HG02885 (cell line): ENCODE measurements around the gene NOPCHAP1.

Experiments used
- ATAC-seq: cut with Tn5 transposase; IDR thresholded peaks from one replicate; pipeline ENCODE4 v1.9.1; 2021; ENCODE audit warnings: mild to moderate bottlenecking; ENCODE audit not compliant: unreplicated experiment, poor library complexity

The NOPCHAP1 gene

DNA sequence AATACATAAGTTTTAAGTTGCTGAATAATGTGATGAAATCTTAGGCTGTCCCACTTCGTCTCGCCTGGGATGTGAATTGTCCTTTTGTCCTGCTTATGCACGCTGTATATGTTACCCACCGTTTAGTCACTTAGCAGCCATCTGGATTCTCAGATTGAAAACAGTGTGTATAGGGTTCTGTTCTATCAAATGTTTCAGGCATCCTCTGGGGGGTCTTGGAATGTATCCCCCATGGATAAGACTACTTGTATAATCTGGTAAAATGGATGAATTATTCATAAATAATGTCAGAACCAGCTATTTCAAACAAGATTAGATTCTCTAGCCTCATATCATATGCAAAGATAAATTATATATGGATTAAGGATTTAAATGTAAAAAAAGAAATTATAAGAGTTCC lies 29.4 kb downstream of the NOPCHAP1 start:
- ATAC-seq = no peak

DNA sequence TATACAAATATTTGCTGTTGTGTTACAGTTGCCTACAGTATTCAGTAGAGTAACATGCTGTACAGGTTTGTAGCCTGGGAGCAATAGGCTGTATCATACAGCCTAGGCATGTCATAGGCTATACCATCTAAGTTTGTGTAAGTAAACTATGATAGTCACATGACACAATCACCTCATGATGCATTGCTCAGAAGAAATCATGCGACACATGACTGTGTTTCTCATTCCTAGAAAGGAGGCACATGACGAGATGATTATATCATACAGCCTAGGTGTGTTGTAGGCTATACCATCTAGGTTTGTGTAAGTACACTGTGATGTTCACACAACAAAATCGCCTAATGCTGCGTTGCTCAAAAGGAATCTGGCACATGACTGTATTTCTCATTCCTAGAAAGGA lies 31.9 kb downstream of the NOPCHAP1 start:
- no peak for ATAC-seq

- ATAC-seq = no peak
These were observed 32.7 kb downstream of the NOPCHAP1 start for GRCh38 chr12:105018776-105019175.

DNA sequence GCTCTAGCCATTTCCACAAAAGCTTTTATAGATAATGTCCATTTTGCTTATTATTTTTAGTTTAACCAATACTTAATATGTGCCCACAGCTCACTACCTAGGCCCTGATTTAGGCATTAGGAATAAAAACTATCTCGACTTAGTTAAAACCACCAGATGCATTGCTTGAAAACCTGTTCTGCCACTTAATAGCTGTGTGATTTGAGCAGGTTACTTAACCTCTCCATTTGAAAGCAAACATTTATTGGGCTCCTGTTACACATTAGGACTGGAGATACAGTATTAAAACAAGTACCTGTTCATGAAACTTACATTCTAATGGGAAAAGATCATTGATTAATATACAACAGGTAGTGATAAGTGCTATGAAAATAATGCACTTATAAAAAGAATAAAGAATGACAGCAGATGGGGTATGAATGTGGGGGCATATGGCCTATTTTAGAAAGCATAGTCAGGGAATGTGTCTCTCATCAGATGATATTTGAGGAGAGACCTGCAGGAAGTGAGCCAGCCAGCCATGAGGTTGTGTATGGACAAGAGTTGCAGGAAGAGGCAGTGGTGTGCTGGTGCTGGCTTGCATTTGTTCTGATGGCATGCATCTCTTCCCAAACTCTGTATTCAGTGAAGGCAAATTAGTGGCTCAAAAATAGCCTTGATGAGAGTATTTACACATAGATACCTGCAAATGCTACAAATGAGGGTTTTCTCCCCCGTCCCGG lies 34.3 kb downstream of the NOPCHAP1 start:
- no peak for ATAC-seq

DNA sequence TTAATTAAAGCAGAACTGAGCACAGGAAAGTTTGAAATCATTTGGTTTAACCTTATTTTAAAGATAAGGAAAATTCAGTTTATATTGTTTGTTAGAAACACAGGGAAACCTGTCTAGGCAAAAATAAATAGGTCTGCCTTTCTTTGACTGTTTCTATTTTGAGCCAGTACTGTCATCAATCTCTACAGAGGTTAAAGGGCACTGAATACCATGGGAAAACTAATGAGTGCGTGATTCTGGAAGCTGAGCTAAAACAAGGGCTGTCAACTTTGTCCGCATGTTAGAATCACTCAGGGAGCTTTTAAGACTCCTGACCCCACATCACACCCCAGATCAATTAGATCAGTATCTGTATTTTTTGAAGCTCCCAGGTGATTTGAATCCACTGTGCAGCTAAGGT lies 38.8 kb downstream of the NOPCHAP1 start:
- ATAC-seq = no peak

DNA sequence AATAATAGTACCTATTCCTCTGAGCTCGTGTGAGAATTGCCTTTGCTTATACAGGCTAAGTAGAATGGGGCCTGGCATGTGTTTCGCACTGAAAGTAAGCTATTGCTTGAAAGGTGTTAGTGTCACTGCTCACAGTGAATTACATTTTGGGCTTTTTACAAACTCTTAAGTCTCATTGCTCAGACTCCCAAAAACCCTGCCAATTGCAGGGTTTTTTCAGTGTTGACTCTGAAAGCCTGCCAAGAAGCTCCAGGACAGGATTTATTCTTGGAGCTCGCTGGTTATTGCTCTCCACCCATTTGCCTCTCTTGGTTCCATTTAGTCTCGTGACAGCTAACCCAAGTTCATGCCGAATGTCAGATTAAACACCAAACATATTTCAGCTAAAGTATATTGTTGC lies 39.8 kb downstream of the NOPCHAP1 start:
- no peak for ATAC-seq

GRCh38 chr12:105026411-105026810 lies 40.3 kb downstream of the NOPCHAP1 start:
- no peak for ATAC-seq

- no peak for ATAC-seq
These were observed 45.0 kb downstream of the NOPCHAP1 start for GRCh38 chr12:105030820-105031807.

GRCh38 chr12:105032703-105033357 lies 46.7 kb downstream of the NOPCHAP1 start:
- no peak for ATAC-seq

- no peak for ATAC-seq
These were observed 47.7 kb downstream of the NOPCHAP1 start for GRCh38 chr12:105033851-105034250.
